Endodermal cell (in vitro differentiated cells): ENCODE data around the gene VILL. TPM values are rescaled to one million over a fixed set of nuclear protein-coding genes. Genes with fewer than 3 reads are reported as not detected.

Experiments used
- DNase-seq: peaks from one replicate; pipeline ENCODE4 v3.0.0-alpha.2; 2017
- H3K27ac ChIP-seq: 2 replicates; pipeline ENCODE4 v1.5.1; 2013; ENCODE audit warnings: mild to moderate bottlenecking, low read depth, low read length, moderate library complexity
- H3K27me3 ChIP-seq: 2 replicates; pipeline ENCODE4 v1.6.1; 2013; ENCODE audit warnings: mild to moderate bottlenecking, low read length, moderate library complexity; ENCODE audit not compliant: insufficient read depth, control insufficient read depth, poor library complexity, severe bottlenecking
- H3K36me3 ChIP-seq: 2 replicates; pipeline ENCODE4 v1.7.0; 2013; ENCODE audit warnings: mild to moderate bottlenecking, low read length, moderate library complexity; ENCODE audit not compliant: control insufficient read depth, insufficient read depth
- H3K4me1 ChIP-seq: one replicate; pipeline ENCODE4 v1.7.0; 2013; ENCODE audit warnings: low read length; ENCODE audit not compliant: control insufficient read depth, insufficient read depth
- H3K4me3 ChIP-seq: 2 replicates; pipeline ENCODE4 v1.5.1; 2013; ENCODE audit warnings: mild to moderate bottlenecking, low read length, moderate library complexity
- H3K9ac ChIP-seq: 2 replicates; pipeline ENCODE4 v1.6.1; 2013; ENCODE audit warnings: mild to moderate bottlenecking, low read length, moderate library complexity; ENCODE audit not compliant: poor library complexity, severe bottlenecking; ENCODE audit errors: extremely low read depth
- H3K9me3 ChIP-seq: 2 replicates; pipeline ENCODE4 v1.6.1; 2013; ENCODE audit warnings: mild to moderate bottlenecking, low read length, moderate library complexity; ENCODE audit not compliant: control insufficient read depth
- H3K27ac Mint-ChIP-seq: 2 replicates; pipeline ENCODE4 v1.8.0; 2020; ENCODE audit warnings: mixed read lengths
- H3K27me3 Mint-ChIP-seq: 2 replicates; pipeline ENCODE4 v1.8.0; 2021; ENCODE audit warnings: mild to moderate bottlenecking, mixed read lengths; ENCODE audit not compliant: insufficient read depth
- H3K36me3 Mint-ChIP-seq: 2 replicates; pipeline ENCODE4 v1.8.0; 2020; ENCODE audit warnings: low read depth, mixed read lengths
- H3K4me1 Mint-ChIP-seq: 2 replicates; pipeline ENCODE4 v1.8.0; 2020; ENCODE audit warnings: mixed read lengths
- H3K4me3 Mint-ChIP-seq: 2 replicates; pipeline ENCODE4 v1.8.0; 2020; ENCODE audit warnings: mild to moderate bottlenecking, moderate library complexity, mixed read lengths
- H3K9me3 Mint-ChIP-seq: 2 replicates; pipeline ENCODE4 v1.8.0; 2020; ENCODE audit warnings: mild to moderate bottlenecking, mixed read lengths
- CTCF ChIP-seq: fragments of 200-600 bp; sonication (generic); conservative IDR thresholded peaks from 2 replicates; pipeline ENCODE4 v1.5.0; 2021; ENCODE audit warnings: antibody characterized with exemption, mild to moderate bottlenecking
- WGBS, 2 experiments: methylation state at CpG; one replicate each; pipeline versions ENCODE4 v1.1.5 to v1.1.7; 2013; ENCODE audit warnings: missing lambda C conversion rate in 2 of 2, mixed read lengths in 1 of 2; ENCODE audit not compliant: insufficient coverage in 1 of 2, insufficient read length in 1 of 2; 5-methylcytosine and 5-hydroxymethylcytosine counted together
- total RNA-seq, 2 donors: library from RNA; stranded (reverse); fragmentation: NEBNext Ultra II Directional in 1 of 2; extraction: Animal tissue kit (Norgen Biotek cat#: 25700) in 1 of 2; gene quantifications; 2 replicates in 1 of 2; 3 replicates in 1 of 2; pipeline ENCODE4 v1.2.1, GENCODE V29; 2021

The VILL gene
- total RNA-seq, 2 donors from 2014 or later = 16.0 to 21.3 TPM

GRCh38 chr3:37993460-37993819 is 2.9 kb downstream of the VILL start:
- Mint-ChIP-seq H3K4me1 (peaks cover 55% of the 10 kb centered on the region), H3K27me3 (no peaks in the 10 kb centered on the region), H3K9me3 (no peaks in the 10 kb centered on the region), H3K36me3 (peaks cover 17% of the 10 kb centered on the region), H3K27ac (peak overlapping the region; percentile 86), H3K4me3 (peak overlapping the region; percentile 75)
- Histone ChIP-seq H3K4me1 (peaks cover 23% of the 10 kb centered on the region), H3K36me3 (no peaks in the 10 kb centered on the region), H3K27ac (no peak overlapping the region), H3K9ac (no peak overlapping the region), H3K27me3 (no peaks in the 10 kb centered on the region), H3K9me3 (no peaks in the 10 kb centered on the region), H3K4me3 (no peak overlapping the region)
- no peak for DNase-seq
- 90 to 96% methylated on average over 4 to 6 of the region's 6 CpGs for WGBS, 2 experiments
- no peak for TF ChIP-seq CTCF

- no peaks in the 10 kb centered on the region for H3K27me3 ChIP-seq
- H3K36me3 ChIP-seq = no peaks in the 10 kb centered on the region
- no peaks in the 10 kb centered on the region for H3K9me3 Mint-ChIP-seq
- peak overlapping the region; percentile 75 for H3K4me3 Mint-ChIP-seq
- peaks cover 26% of the 10 kb centered on the region for H3K4me1 ChIP-seq
- no peak overlapping the region for H3K27ac ChIP-seq
- H3K9ac ChIP-seq = no peak overlapping the region
- no peaks in the 10 kb centered on the region for H3K27me3 Mint-ChIP-seq
- H3K9me3 ChIP-seq = no peaks in the 10 kb centered on the region
- DNase-seq = peak; percentile 80
- peaks cover 18% of the 10 kb centered on the region for H3K36me3 Mint-ChIP-seq
- H3K27ac Mint-ChIP-seq = peak overlapping the region; percentile 86
- 54 to 57% methylated on average over 26 to 49 of the region's 49 CpGs for WGBS, 2 experiments
- H3K4me1 Mint-ChIP-seq = peaks cover 56% of the 10 kb centered on the region
- H3K4me3 ChIP-seq = peak overlapping the region; percentile 61
- peak; percentile 32 for TF ChIP-seq CTCF
Observed at GRCh38 chr3:37993820-37994638, 3.4 kb downstream of the VILL start.

- H3K4me3 ChIP-seq = peak overlapping the region; percentile 61
- Mint-ChIP-seq H3K4me3 (peak overlapping the region; percentile 75), H3K27ac (peak overlapping the region; percentile 86), H3K4me1 (peaks cover 50% of the 10 kb centered on the region), H3K27me3 (no peaks in the 10 kb centered on the region), H3K9me3 (no peaks in the 10 kb centered on the region), H3K36me3 (peaks cover 23% of the 10 kb centered on the region)
- no peak overlapping the region for H3K9ac ChIP-seq
- 78% methylated on average over 1 of the region's 2 CpGs; no CpG with 5 or more reads in 1 of the 2 experiments for WGBS, 2 experiments
- H3K4me1 ChIP-seq = peaks cover 26% of the 10 kb centered on the region
- no peaks in the 10 kb centered on the region for H3K36me3 ChIP-seq
- H3K9me3 ChIP-seq = no peaks in the 10 kb centered on the region
- H3K27ac ChIP-seq = no peak overlapping the region
- no peaks in the 10 kb centered on the region for H3K27me3 ChIP-seq
- DNase-seq = no peak
- no peak for TF ChIP-seq CTCF
Observed at GRCh38 chr3:37994639-37994972, 4.0 kb downstream of the VILL start.
